ENCODE measurements around the gene STK24.

The STK24 gene

DNA sequence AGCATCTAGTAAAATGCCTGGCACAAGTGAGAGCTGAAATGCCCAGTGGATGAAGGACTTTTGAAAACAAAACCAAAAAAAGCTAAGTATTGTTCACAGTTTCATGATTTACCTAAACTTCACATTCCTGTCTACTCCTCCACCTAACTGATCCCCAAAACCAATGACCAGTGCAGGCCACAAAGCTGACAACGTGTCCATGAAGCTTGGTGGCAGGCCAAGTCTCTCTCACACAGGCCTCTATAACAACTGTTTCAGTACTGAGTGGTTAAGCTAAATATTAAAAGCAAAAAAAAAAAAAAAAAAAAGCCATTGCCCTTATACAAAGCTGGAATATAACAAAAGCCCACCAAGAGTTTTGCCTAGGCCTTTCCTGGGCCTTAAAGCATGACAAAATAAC, 36.4 kb downstream of the STK24 start:
- Mint-ChIP-seq H3K27ac (peak overlapping the region; percentile 42 to 91 (median 88)), H3K36me3 (ENCODE audit: low read depth) (peaks cover 12% of the 10 kb centered on the region), H3K27me3 (ENCODE audit: low read depth) (no peaks in the 10 kb centered on the region), H3K4me1 (peaks cover 90% of the 10 kb centered on the region), H3K9me3 (no peaks in the 10 kb centered on the region), H3K4me3 (no peak overlapping the region)
- TF ChIP-seq, protein P1, sequence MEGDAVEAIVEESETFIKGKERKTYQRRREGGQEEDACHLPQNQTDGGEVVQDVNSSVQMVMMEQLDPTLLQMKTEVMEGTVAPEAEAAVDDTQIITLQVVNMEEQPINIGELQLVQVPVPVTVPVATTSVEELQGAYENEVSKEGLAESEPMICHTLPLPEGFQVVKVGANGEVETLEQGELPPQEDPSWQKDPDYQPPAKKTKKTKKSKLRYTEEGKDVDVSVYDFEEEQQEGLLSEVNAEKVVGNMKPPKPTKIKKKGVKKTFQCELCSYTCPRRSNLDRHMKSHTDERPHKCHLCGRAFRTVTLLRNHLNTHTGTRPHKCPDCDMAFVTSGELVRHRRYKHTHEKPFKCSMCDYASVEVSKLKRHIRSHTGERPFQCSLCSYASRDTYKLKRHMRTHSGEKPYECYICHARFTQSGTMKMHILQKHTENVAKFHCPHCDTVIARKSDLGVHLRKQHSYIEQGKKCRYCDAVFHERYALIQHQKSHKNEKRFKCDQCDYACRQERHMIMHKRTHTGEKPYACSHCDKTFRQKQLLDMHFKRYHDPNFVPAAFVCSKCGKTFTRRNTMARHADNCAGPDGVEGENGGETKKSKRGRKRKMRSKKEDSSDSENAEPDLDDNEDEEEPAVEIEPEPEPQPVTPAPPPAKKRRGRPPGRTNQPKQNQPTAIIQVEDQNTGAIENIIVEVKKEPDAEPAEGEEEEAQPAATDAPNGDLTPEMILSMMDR (IDR thresholded peaks at IDR 0.05; ENCODE audit: unreplicated experiment in 3 of 3) = no peak

DNA sequence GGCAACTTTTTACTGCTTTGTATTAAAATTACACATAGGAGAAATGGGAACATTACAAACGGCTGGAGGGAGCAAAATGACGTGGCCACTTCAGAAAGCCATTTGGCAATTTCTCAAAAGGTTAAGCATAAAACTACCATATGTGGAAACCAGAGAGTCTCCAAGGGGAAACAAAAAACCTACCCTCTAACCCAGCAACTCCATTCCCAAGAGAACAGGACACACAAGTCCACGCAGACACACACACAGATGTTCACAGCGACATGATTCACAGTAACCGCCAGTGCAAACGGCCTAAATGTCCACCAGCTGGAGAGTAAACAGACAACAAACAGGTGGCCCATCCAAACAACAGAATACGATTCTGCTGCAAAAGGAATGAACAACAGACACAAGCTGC, 37.2 kb downstream of the STK24 start:
- H3K9me3 Mint-ChIP-seq = no peaks in the 10 kb centered on the region
- peaks cover 88% of the 10 kb centered on the region for H3K4me1 Mint-ChIP-seq
- H3K36me3 Mint-ChIP-seq (ENCODE audit: low read depth) = peaks cover 12% of the 10 kb centered on the region
- no peaks in the 10 kb centered on the region for H3K27me3 Mint-ChIP-seq (ENCODE audit: low read depth)
- H3K4me3 Mint-ChIP-seq = no peak overlapping the region
- TF ChIP-seq, protein P1 (IDR thresholded peaks at IDR 0.05; ENCODE audit: unreplicated experiment in 3 of 3) = no peak
- peak overlapping the region; percentile 42 to 91 (median 59) for H3K27ac Mint-ChIP-seq

DNA sequence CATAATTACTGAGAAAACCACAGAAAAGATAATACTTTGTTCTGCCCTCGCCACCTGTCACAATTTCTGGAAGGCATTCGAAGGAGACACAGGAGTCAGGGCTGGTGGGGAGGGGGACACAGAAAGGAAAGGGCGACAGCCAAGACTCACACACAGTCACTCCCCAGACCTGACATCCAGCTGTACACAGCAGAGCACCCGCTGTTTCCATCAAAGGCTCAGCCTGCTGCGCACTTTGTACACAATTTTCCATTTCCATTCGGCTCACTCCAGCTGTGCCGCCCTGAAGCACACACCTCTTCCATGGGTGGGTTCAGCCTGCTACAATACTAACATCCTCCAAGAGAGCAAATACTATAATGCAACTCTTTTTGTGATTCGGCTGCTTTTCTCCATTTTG, 38.0 kb downstream of the STK24 start:
- H3K9me3 Mint-ChIP-seq = no peaks in the 10 kb centered on the region
- no peak overlapping the region for H3K4me3 Mint-ChIP-seq
- TF ChIP-seq, protein P1 (IDR thresholded peaks at IDR 0.05; ENCODE audit: unreplicated experiment in 3 of 3) = no peak
- peak overlapping the region in 1 of 3 experiments; percentile 91 for H3K27ac Mint-ChIP-seq
- H3K27me3 Mint-ChIP-seq (ENCODE audit: low read depth) = no peaks in the 10 kb centered on the region
- H3K4me1 Mint-ChIP-seq = peaks cover 84% of the 10 kb centered on the region
- peaks cover 12% of the 10 kb centered on the region for H3K36me3 Mint-ChIP-seq (ENCODE audit: low read depth)

DNA sequence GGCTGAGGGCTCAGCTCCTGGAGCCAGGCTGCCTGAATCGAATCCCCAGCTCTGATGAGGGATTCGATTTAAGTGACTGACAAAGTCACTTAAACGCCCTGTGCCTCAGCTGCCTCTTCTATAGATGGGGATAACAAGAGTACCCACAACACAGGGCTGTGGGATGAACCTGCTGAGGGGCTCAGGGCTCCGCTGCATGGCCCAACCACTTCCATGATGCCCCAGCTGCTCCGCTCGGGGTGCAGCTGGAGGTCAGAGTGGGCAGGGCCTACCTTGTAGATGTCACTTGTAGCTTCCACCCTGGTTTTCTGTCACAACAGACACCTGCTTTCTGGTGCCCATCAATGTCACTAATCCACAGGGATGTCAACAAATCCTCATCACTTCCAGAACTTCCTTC, 39.2 kb downstream of the STK24 start:
- peaks cover 73% of the 10 kb centered on the region for H3K4me1 Mint-ChIP-seq
- no peak overlapping the region for H3K4me3 Mint-ChIP-seq
- H3K27ac Mint-ChIP-seq = no peak overlapping the region
- H3K27me3 Mint-ChIP-seq (ENCODE audit: low read depth) = no peaks in the 10 kb centered on the region
- TF ChIP-seq, protein P1 (IDR thresholded peaks at IDR 0.05; ENCODE audit: unreplicated experiment in 3 of 3) = no peak
- no peaks in the 10 kb centered on the region for H3K9me3 Mint-ChIP-seq
- peaks cover 12% of the 10 kb centered on the region for H3K36me3 Mint-ChIP-seq (ENCODE audit: low read depth)

DNA sequence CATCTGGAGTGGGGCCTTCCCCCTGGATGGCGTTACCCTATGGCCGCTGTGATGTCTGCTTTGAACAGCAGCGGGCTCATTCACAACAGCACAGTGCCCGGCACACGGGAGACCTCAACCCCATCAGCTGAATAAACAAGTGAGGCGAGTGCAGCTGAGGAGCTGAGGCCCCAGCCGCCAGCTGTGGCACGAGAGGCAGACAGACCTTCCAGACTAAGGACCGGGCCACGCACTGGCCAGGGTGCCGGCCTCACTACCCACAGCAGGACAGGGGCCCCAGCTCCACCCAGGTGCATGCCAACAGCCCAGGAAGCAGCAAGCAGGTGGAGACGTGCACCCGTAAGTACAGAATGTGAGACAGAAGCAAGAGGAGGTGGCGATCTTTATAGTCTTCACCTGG, 39.6 kb downstream of the STK24 start:
- H3K9me3 Mint-ChIP-seq = no peaks in the 10 kb centered on the region
- TF ChIP-seq, protein P1 (IDR thresholded peaks at IDR 0.05; ENCODE audit: unreplicated experiment in 3 of 3) = no peak
- peaks cover 68% of the 10 kb centered on the region for H3K4me1 Mint-ChIP-seq
- H3K4me3 Mint-ChIP-seq = no peak overlapping the region
- peaks cover 12% of the 10 kb centered on the region for H3K36me3 Mint-ChIP-seq (ENCODE audit: low read depth)
- H3K27ac Mint-ChIP-seq = no peak overlapping the region
- no peaks in the 10 kb centered on the region for H3K27me3 Mint-ChIP-seq (ENCODE audit: low read depth)

DNA sequence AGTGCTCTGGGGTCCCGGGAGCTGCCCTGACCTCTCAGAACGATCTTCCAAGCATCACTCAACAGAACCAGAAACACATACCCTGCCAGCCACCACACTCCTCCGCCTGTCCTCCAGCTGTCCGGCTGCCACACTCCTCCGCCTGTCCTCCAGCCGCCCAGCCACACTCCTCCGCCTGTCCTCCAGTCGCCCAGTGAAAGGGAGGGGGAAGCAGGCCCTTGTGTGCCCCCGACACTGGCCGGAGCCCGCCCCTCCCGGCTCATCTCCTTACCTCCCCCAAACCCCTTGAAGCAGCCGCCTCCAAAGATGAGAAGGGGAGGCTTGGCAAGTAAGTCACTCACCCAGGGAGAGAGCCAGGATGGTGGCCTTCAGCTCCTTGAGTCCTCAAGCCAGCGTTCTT, 40.2 kb downstream of the STK24 start:
- H3K9me3 Mint-ChIP-seq = no peaks in the 10 kb centered on the region
- H3K36me3 Mint-ChIP-seq (ENCODE audit: low read depth) = peaks cover 12% of the 10 kb centered on the region
- TF ChIP-seq, protein P1 (IDR thresholded peaks at IDR 0.05; ENCODE audit: unreplicated experiment in 3 of 3) = no peak
- peak overlapping the region in 1 of 3 experiments; percentile 51 for H3K4me3 Mint-ChIP-seq
- peaks cover 63% of the 10 kb centered on the region for H3K4me1 Mint-ChIP-seq
- no peaks in the 10 kb centered on the region for H3K27me3 Mint-ChIP-seq (ENCODE audit: low read depth)
- peak overlapping the region in 1 of 3 experiments; percentile 68 for H3K27ac Mint-ChIP-seq
